ENCODE data around the gene HEXIM2. TPM values are rescaled to one million over a fixed set of nuclear protein-coding genes. Genes with fewer than 3 reads are reported as not detected.

Gene HEXIM2
- total RNA-seq, 2 donors from 2014 or later: 1.5 TPM; not detected in 1

- no peaks in the 10 kb centered on the region for H3K9me3 ChIP-seq
- peak overlapping the region; percentile 81 for H3K4me3 ChIP-seq
- H3K36me3 ChIP-seq: no peaks in the 10 kb centered on the region
- ATAC-seq (ENCODE audit: insufficient number of reproducible peaks, low FRiP score, low read depth) (no peak), DNase-seq (ENCODE audit: low spot score) (no peak)
- TF ChIP-seq, protein P1, sequence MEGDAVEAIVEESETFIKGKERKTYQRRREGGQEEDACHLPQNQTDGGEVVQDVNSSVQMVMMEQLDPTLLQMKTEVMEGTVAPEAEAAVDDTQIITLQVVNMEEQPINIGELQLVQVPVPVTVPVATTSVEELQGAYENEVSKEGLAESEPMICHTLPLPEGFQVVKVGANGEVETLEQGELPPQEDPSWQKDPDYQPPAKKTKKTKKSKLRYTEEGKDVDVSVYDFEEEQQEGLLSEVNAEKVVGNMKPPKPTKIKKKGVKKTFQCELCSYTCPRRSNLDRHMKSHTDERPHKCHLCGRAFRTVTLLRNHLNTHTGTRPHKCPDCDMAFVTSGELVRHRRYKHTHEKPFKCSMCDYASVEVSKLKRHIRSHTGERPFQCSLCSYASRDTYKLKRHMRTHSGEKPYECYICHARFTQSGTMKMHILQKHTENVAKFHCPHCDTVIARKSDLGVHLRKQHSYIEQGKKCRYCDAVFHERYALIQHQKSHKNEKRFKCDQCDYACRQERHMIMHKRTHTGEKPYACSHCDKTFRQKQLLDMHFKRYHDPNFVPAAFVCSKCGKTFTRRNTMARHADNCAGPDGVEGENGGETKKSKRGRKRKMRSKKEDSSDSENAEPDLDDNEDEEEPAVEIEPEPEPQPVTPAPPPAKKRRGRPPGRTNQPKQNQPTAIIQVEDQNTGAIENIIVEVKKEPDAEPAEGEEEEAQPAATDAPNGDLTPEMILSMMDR (IDR thresholded peaks at IDR 0.05): no peak
- peaks cover 17 to 45% of the 10 kb centered on the region in 2 donors for H3K4me1 ChIP-seq (ENCODE audit: control insufficient read depth in 1 of 2, low read depth in 2 of 2)
- H3K27me3 ChIP-seq (replicated peaks; ENCODE audit: insufficient read depth): no peaks in the 10 kb centered on the region
- H3K27ac ChIP-seq: peak overlapping the region; percentile 97 to 100
Observed at GRCh38 chr17:45171338-45172231, 9.9 kb downstream of the HEXIM2 start.

DNA sequence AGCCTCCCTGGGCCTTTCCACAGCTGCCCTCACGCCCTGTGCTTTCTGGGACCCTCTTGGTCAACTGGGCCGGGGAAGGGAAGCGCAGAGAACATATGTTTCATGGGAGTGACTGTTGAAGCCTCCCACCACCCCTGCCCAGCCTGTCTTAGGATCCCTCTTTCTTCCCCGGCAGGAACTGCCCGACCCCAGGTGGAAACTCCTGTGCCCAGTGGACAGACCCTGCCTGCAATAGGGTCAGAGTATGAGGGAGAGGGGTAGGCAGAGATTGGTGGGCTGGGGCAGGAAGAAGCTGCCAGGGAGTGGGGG, 10.5 kb downstream of the HEXIM2 start:
- ATAC-seq (ENCODE audit: insufficient number of reproducible peaks, low FRiP score, low read depth) (no peak), DNase-seq (ENCODE audit: low spot score) (no peak)
- H3K27ac ChIP-seq: peak overlapping the region; percentile 97 to 100
- H3K9me3 ChIP-seq: no peaks in the 10 kb centered on the region
- H3K36me3 ChIP-seq: no peaks in the 10 kb centered on the region
- H3K27me3 ChIP-seq (replicated peaks; ENCODE audit: insufficient read depth): no peaks in the 10 kb centered on the region
- TF ChIP-seq, protein P1 (IDR thresholded peaks at IDR 0.05): no peak
- peak overlapping the region; percentile 81 for H3K4me3 ChIP-seq
- peaks cover 17 to 51% of the 10 kb centered on the region in 2 donors for H3K4me1 ChIP-seq (ENCODE audit: control insufficient read depth in 1 of 2, low read depth in 2 of 2)

GRCh38 chr17:45172541-45173286, 11.0 kb downstream of the HEXIM2 start:
- H3K4me1 ChIP-seq (ENCODE audit: control insufficient read depth in 1 of 2, low read depth in 2 of 2): peaks cover 17 to 52% of the 10 kb centered on the region in 2 donors
- H3K27ac ChIP-seq: peak overlapping the region; percentile 97 to 100
- H3K9me3 ChIP-seq: no peaks in the 10 kb centered on the region
- no peaks in the 10 kb centered on the region for H3K27me3 ChIP-seq (replicated peaks; ENCODE audit: insufficient read depth)
- TF ChIP-seq, protein P1 (IDR thresholded peaks at IDR 0.05): no peak
- H3K4me3 ChIP-seq: peak overlapping the region; percentile 81
- ATAC-seq (ENCODE audit: insufficient number of reproducible peaks, low FRiP score, low read depth) (peak; percentile 79), DNase-seq (ENCODE audit: low spot score) (peak; percentile 73)
- H3K36me3 ChIP-seq: no peaks in the 10 kb centered on the region

- no peak for ATAC-seq (ENCODE audit: insufficient number of reproducible peaks, low FRiP score, low read depth)
- H3K36me3 ChIP-seq: no peaks in the 10 kb centered on the region
- H3K27me3 ChIP-seq (replicated peaks; ENCODE audit: insufficient read depth): no peaks in the 10 kb centered on the region
- no peak overlapping the region for H3K4me3 ChIP-seq
- H3K27ac ChIP-seq: peak overlapping the region; percentile 59 to 84
- peaks cover 17 to 44% of the 10 kb centered on the region in 2 donors for H3K4me1 ChIP-seq (ENCODE audit: control insufficient read depth in 1 of 2, low read depth in 2 of 2)
- DNase-seq (ENCODE audit: low spot score): no peak
- no peaks in the 10 kb centered on the region for H3K9me3 ChIP-seq
- TF ChIP-seq, protein P1 (IDR thresholded peaks at IDR 0.05): no peak
Observed at GRCh38 chr17:45175759-45176115, 14.1 kb downstream of the HEXIM2 start.

DNA sequence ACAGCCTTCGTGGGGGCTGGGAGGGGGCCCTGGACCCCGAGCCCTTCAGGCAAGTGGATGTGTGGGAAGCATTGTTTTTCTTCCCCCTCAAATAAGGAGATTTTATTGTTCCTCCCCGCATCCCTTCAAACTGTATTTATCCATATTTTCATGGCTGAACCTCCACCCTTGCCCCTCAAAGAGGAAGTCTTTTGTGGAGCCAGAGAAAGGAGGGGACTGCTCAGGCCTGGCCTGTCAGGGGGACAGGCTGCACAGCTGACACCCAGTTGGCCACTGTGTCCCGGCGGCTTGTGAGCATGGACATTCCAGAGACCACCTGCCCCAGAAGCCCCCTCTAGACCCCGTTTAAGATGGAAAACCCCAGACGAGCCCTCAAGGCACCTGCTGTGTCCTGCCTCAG, 15.9 kb downstream of the HEXIM2 start:
- DNase-seq (ENCODE audit: low spot score): no peak
- Histone ChIP-seq H3K27me3 (replicated peaks; ENCODE audit: insufficient read depth) (no peaks in the 10 kb centered on the region), H3K27ac (no peak overlapping the region), H3K36me3 (no peaks in the 10 kb centered on the region), H3K4me1 (ENCODE audit: control insufficient read depth in 1 of 2, low read depth in 2 of 2) (peaks cover 13 to 27% of the 10 kb centered on the region in 2 donors), H3K4me3 (no peak overlapping the region), H3K9me3 (no peaks in the 10 kb centered on the region)
- TF ChIP-seq, protein P1 (IDR thresholded peaks at IDR 0.05): no peak
- ATAC-seq (ENCODE audit: insufficient number of reproducible peaks, low FRiP score, low read depth): no peak
